A549 (cell line): ENCODE results near the gene NQO2.

Experiments used
- FOSL2 ChIP-seq, 2 experiments: fragments of 450-650 bp in 1 of 2; fragments of >200 bp in 1 of 2; sonication (Bioruptor Twin) in 1 of 2; formaldehyde crosslinking; IDR thresholded peaks; 2 replicates each; pipeline versions ENCODE4 v1.5.0 to v1.6.1; 2016 to 2020; ENCODE audit warnings: mild to moderate bottlenecking in 1 of 2, moderate library complexity in 1 of 2
- HEYL ChIP-seq: fragments of 250-450 bp; sonication (Bioruptor Pico); IDR thresholded peaks from 2 replicates; pipeline ENCODE4 v1.8.0; 2021; ENCODE audit warnings: mild to moderate bottlenecking, moderate library complexity
- MAFK ChIP-seq: fragments of 450-650 bp; IDR thresholded peaks from 2 replicates; pipeline ENCODE4 v1.6.1; 2014; ENCODE audit not compliant: partially characterized antibody
- PBX3 ChIP-seq: IDR thresholded peaks from 2 replicates; pipeline ENCODE4 v1.6.1; 2012
- POLR2A ChIP-seq: IDR thresholded peaks from 2 replicates; pipeline ENCODE4 v1.6.1; 2012; ENCODE audit warnings: mild to moderate bottlenecking, low read length
- TF ChIP-seq, protein P1 (sequence below): fragments of >200 bp; sonication (Bioruptor Twin); formaldehyde crosslinking; IDR thresholded peaks from 3 replicates; pipeline ENCODE4 v1.5.1; 2016

- TF ChIP-seq, protein P1, sequence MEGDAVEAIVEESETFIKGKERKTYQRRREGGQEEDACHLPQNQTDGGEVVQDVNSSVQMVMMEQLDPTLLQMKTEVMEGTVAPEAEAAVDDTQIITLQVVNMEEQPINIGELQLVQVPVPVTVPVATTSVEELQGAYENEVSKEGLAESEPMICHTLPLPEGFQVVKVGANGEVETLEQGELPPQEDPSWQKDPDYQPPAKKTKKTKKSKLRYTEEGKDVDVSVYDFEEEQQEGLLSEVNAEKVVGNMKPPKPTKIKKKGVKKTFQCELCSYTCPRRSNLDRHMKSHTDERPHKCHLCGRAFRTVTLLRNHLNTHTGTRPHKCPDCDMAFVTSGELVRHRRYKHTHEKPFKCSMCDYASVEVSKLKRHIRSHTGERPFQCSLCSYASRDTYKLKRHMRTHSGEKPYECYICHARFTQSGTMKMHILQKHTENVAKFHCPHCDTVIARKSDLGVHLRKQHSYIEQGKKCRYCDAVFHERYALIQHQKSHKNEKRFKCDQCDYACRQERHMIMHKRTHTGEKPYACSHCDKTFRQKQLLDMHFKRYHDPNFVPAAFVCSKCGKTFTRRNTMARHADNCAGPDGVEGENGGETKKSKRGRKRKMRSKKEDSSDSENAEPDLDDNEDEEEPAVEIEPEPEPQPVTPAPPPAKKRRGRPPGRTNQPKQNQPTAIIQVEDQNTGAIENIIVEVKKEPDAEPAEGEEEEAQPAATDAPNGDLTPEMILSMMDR, result peak; percentile 67
- TF ChIP-seq POLR2A (peak; percentile 64), FOSL2 (IDR thresholded peaks at IDR 0.05) (0 out of 2 replicates have a peak, but pooled peaks have one; percentile 46), FOSL2 (CRISPR knock-in tag; IDR thresholded peaks at IDR 0.05) (peak; percentile 94), MAFK (peak; percentile 82), HEYL (CRISPR knock-in tag) (no peak), PBX3 (no peak)
Measured at GRCh38 chr6:2988426-2989331, 11.0 kb upstream of the NQO2 start.
